ENCODE data around the gene KLF5. TPM values are rescaled to one million over a fixed set of nuclear protein-coding genes. Genes with fewer than 3 reads are reported as not detected.

KLF5 gene
- total and polyA plus RNA-seq, 2 experiments from 2014 or later = 1.5 to 1.8 TPM

DNA sequence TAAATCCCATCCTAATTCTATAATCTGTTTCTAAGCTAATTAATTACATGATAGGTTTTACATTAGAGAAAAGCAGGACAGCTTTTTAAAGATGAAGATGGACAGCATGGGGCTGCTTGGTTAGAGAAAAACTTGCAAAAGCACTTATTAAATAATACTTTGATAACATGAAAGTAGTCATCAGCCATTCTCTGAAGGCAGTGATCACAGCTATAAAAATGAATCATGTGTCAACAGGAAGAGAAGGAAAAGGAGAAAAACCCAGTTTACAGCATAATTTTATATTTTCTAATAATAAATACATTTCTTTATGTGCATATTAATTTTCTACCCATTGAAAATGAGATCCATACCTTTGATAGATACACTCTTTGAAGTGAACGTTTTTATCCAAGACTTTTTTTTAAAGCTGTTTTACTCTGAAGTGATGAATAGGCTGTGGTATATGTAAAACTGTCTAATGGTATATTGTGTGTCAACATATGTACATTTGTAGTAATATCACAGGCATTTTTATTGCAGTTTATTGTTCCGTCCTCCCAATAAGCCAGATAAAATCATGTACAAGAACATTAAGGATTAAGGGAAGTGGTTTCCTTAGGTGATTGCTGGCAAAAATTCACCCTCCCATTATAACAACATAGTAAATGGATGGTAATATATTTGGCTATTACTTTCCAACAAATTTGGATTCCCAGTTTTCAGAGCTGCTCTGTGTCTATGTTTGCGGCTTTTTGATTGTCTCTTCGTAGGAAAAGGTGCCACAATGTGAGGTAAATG, 1.3 kb upstream of the KLF5 start:
- H3K4me1 Mint-ChIP-seq = peaks cover 41% of the 10 kb centered on the region
- peaks cover 51% of the 10 kb centered on the region for H3K27me3 ChIP-seq (ENCODE audit: insufficient read depth)
- peaks cover 3% of the 10 kb centered on the region; the same call in 2 of the 3 replicates for H3K36me3 Mint-ChIP-seq (ENCODE audit: low read depth)
- DNase-seq (ENCODE audit: low spot score) (no peak), ATAC-seq (no peak)
- peaks cover 19% of the 10 kb centered on the region; the same call in 1 of the 2 replicates for H3K4me1 ChIP-seq (ENCODE audit: insufficient read depth)
- H3K79me2 ChIP-seq (replicated peaks; ENCODE audit: insufficient read depth) = no peaks in the 10 kb centered on the region
- peak overlapping the region; percentile 82 for H3K4me2 ChIP-seq
- no peak overlapping the region for H2AFZ ChIP-seq
- peaks cover 42% of the 10 kb centered on the region for H3K27me3 Mint-ChIP-seq (ENCODE audit: insufficient read depth, low read depth, poor library complexity)
- H3K27ac ChIP-seq (ENCODE audit: low read depth) = no peak overlapping the region
- no peaks in the 10 kb centered on the region for H3K36me3 ChIP-seq (ENCODE audit: insufficient read depth)
- TF ChIP-seq ZNF331 (CRISPR knock-in tag; IDR thresholded peaks at IDR 0.05; ENCODE audit: low read depth) = no peak
- TF ChIP-seq NANOG (IDR thresholded peaks at IDR 0.05; ENCODE audit: borderline replicate concordance) = no peak
- TF ChIP-seq EZH2 (IDR thresholded peaks at IDR 0.05; ENCODE audit: low read depth, unreplicated experiment) = no peak
- TF ChIP-seq, protein P1, sequence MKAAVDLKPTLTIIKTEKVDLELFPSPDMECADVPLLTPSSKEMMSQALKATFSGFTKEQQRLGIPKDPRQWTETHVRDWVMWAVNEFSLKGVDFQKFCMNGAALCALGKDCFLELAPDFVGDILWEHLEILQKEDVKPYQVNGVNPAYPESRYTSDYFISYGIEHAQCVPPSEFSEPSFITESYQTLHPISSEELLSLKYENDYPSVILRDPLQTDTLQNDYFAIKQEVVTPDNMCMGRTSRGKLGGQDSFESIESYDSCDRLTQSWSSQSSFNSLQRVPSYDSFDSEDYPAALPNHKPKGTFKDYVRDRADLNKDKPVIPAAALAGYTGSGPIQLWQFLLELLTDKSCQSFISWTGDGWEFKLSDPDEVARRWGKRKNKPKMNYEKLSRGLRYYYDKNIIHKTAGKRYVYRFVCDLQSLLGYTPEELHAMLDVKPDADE (IDR thresholded peaks at IDR 0.05) = no peak
- no peak for TF ChIP-seq JUNB (IDR thresholded peaks at IDR 0.05; ENCODE audit: unreplicated experiment)
- TF ChIP-seq ZNF114 (CRISPR knock-in tag; IDR thresholded peaks at IDR 0.05) = no peak
- TF ChIP-seq, protein P2, sequence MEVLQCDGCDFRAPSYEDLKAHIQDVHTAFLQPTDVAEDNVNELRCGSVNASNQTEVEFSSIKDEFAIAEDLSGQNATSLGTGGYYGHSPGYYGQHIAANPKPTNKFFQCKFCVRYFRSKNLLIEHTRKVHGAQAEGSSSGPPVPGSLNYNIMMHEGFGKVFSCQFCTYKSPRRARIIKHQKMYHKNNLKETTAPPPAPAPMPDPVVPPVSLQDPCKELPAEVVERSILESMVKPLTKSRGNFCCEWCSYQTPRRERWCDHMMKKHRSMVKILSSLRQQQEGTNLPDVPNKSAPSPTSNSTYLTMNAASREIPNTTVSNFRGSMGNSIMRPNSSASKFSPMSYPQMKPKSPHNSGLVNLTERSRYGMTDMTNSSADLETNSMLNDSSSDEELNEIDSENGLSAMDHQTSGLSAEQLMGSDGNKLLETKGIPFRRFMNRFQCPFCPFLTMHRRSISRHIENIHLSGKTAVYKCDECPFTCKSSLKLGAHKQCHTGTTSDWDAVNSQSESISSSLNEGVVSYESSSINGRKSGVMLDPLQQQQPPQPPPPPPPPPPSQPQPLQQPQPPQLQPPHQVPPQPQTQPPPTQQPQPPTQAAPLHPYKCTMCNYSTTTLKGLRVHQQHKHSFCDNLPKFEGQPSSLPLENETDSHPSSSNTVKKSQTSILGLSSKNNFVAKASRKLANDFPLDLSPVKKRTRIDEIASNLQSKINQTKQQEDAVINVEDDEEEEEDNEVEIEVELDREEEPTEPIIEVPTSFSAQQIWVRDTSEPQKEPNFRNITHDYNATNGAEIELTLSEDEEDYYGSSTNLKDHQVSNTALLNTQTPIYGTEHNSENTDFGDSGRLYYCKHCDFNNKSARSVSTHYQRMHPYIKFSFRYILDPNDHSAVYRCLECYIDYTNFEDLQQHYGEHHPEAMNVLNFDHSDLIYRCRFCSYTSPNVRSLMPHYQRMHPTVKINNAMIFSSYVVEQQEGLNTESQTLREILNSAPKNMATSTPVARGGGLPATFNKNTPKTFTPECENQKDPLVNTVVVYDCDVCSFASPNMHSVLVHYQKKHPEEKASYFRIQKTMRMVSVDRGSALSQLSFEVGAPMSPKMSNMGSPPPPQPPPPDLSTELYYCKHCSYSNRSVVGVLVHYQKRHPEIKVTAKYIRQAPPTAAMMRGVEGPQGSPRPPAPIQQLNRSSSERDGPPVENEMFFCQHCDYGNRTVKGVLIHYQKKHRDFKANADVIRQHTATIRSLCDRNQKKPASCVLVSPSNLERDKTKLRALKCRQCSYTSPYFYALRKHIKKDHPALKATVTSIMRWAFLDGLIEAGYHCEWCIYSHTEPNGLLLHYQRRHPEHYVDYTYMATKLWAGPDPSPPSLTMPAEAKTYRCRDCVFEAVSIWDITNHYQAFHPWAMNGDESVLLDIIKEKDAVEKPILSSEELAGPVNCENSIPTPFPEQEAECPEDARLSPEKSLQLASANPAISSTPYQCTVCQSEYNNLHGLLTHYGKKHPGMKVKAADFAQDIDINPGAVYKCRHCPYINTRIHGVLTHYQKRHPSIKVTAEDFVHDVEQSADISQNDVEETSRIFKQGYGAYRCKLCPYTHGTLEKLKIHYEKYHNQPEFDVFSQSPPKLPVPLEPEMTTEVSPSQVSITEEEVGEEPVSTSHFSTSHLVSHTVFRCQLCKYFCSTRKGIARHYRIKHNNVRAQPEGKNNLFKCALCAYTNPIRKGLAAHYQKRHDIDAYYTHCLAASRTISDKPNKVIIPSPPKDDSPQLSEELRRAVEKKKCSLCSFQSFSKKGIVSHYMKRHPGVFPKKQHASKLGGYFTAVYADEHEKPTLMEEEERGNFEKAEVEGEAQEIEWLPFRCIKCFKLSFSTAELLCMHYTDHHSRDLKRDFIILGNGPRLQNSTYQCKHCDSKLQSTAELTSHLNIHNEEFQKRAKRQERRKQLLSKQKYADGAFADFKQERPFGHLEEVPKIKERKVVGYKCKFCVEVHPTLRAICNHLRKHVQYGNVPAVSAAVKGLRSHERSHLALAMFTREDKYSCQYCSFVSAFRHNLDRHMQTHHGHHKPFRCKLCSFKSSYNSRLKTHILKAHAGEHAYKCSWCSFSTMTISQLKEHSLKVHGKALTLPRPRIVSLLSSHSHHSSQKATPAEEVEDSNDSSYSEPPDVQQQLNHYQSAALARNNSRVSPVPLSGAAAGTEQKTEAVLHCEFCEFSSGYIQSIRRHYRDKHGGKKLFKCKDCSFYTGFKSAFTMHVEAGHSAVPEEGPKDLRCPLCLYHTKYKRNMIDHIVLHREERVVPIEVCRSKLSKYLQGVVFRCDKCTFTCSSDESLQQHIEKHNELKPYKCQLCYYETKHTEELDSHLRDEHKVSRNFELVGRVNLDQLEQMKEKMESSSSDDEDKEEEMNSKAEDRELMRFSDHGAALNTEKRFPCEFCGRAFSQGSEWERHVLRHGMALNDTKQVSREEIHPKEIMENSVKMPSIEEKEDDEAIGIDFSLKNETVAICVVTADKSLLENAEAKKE (CRISPR knock-in tag; IDR thresholded peaks at IDR 0.05) = no peak
- TF ChIP-seq EZH2phosphoT487 (IDR thresholded peaks at IDR 0.05; ENCODE audit: unreplicated experiment) = no peak
- H3F3A ChIP-seq (replicated peaks; ENCODE audit: low read depth) = no peaks in the 10 kb centered on the region
- H3K4me3 ChIP-seq = peak overlapping the region; percentile 58; the same call in 1 of the 2 replicates
- no peaks in the 10 kb centered on the region for H4K20me1 ChIP-seq (replicated peaks; ENCODE audit: insufficient read depth)
- no peaks in the 10 kb centered on the region for H3K9me2 ChIP-seq (ENCODE audit: insufficient read depth)
- peak overlapping the region; percentile 82; the same call in 1 of the 3 replicates for H3K4me3 Mint-ChIP-seq
- no peak overlapping the region for H3K27ac Mint-ChIP-seq
- no peaks in the 10 kb centered on the region; the same call in 2 of the 3 replicates for H3K9me3 Mint-ChIP-seq
